Spleen (tissue), 7 donors: ENCODE measurements around the gene ATP1A4.

ENCODE experiments used
- POLR2A ChIP-seq, 3 donors: fragments of 450-650 bp; IDR thresholded peaks; one replicate each; pipeline ENCODE4 v1.5.1; 2017; ENCODE audit warnings: antibody characterized with exemption in 3 of 3, mild to moderate bottlenecking in 1 of 3
- TF ChIP-seq, protein P1 (sequence below), 11 experiments: fragments of 200-600 bp in 7 of 11; fragments of 450-650 bp in 4 of 11; sonication (generic) in 4 of 11; IDR thresholded peaks in 8 of 11; conservative IDR thresholded peaks in 3 of 11; 1 replicate in 7 of 11; 2 replicates in 4 of 11; pipeline versions ENCODE4 v1.4.0 to v1.8.0; 2016 to 2021; ENCODE audit warnings: antibody characterized with exemption in 11 of 11, inconsistent platforms in 4 of 11, mild to moderate bottlenecking in 1 of 11
- donor health status: DM: no; HTN: no; CAD: no; lungs with moderate emphysema.
- donor health status: DM: no; HTN: no; CAD: no.
- donor health status: DM: no; HTN: no; CAD: no.

DNA sequence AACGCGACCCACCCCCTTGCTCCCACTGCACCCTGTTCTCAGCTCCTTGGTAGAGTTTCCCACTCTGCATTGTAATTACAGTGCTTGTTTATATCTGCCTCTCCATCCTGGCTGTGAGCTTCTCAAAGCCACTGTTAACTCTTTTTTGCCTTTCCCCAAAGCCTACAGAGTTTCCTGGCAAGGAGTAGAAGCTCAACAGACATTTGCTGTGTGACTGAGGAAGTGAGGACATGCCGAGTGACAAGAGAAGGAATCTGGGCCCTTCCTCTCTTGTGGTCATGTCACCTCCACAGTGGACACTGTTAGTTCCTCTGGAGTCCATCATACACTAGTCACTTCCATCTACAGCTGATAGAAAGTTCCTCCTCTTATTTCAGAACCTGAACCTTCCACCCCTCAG lies 46.9 kb upstream of the ATP1A4 start:
- TF ChIP-seq, protein P1, sequence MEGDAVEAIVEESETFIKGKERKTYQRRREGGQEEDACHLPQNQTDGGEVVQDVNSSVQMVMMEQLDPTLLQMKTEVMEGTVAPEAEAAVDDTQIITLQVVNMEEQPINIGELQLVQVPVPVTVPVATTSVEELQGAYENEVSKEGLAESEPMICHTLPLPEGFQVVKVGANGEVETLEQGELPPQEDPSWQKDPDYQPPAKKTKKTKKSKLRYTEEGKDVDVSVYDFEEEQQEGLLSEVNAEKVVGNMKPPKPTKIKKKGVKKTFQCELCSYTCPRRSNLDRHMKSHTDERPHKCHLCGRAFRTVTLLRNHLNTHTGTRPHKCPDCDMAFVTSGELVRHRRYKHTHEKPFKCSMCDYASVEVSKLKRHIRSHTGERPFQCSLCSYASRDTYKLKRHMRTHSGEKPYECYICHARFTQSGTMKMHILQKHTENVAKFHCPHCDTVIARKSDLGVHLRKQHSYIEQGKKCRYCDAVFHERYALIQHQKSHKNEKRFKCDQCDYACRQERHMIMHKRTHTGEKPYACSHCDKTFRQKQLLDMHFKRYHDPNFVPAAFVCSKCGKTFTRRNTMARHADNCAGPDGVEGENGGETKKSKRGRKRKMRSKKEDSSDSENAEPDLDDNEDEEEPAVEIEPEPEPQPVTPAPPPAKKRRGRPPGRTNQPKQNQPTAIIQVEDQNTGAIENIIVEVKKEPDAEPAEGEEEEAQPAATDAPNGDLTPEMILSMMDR (IDR thresholded peaks at IDR 0.05 in 8 of 11, conservative IDR thresholded peaks at IDR 0.05 in 3 of 11): no peak
- TF ChIP-seq POLR2A (IDR thresholded peaks at IDR 0.05): no peak
